ENCODE measurements around the gene ZNF101. TPM values are rescaled to one million over a fixed set of nuclear protein-coding genes. Genes with fewer than 3 reads are reported as not detected.

Gene ZNF101
- total and polyA plus RNA-seq, 2 of the 4 experiments (the other 2 are of a cell fraction): 2.8 to 7.3 TPM

DNA sequence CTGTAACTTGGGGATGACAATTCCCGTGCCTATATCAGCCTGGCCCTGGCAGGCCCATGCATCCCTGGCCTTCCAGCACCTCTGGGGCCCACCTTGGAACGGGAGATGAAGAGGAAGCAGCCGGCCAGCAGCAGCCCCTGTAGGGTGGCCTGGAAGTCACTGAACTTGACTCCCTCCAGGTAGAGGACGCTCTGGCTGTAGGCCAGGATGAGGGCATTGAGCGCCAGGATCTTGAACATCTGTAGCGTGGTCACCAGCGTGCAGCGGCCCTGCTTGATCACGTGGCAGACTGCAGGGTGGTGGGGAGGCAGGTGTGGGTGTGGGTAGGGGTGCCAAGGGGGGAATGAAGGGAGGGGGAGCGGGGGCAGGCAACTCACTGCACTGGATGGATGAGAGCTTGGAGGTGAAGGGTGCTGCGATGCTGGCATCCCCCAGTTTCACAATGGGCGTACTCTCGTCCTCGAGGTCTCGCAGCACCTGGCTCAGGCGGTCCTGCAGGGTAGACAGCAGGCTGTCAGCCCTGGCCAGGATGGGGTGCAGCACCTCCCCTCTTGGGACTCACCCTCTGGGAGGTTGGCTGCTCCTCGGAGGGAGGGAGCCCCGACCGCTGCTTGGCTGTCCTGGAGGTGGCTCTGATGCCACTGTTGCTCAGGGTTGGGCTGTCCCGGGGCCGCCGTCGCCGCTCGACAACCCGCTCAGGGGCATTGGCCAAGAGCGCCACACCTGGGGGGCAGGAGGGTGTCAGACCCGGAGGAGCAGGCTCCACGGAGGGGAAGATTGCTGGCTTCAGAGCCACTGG lies 21.4 kb upstream of the ZNF101 start:
- Histone ChIP-seq H3K4me1 (ENCODE audit: control insufficient read depth, insufficient read depth, low read length) (0 out of 2 replicates have a peak, but pooled peaks cover 2% of the 10 kb centered on the region), H3K9me3 (ENCODE audit: control insufficient read depth, insufficient read depth, low read length) (no peaks in the 10 kb centered on the region), H4K20me1 (ENCODE audit: insufficient read depth, low read length) (0 out of 2 replicates have a peak, but pooled peaks cover 3% of the 10 kb centered on the region), H2BK15ac (ENCODE audit: low read depth, low read length) (no peak overlapping the region), H3K27ac (ENCODE audit: insufficient read depth, low read length) (no peak overlapping the region), H3K4me2 (ENCODE audit: low read depth, low read length) (no peak overlapping the region), H2BK120ac (ENCODE audit: low read depth, low read length) (no peak overlapping the region), H3K14ac (replicated peaks; ENCODE audit: low read depth, low read length) (no peak overlapping the region), H4K91ac (ENCODE audit: insufficient read depth, low read depth, low read length) (no peak overlapping the region), H3K4me3 (ENCODE audit: insufficient read depth, low read depth, low read length) (no peak overlapping the region), H3K18ac (ENCODE audit: low read depth, low read length) (no peak overlapping the region), H2AK9ac (replicated peaks; ENCODE audit: low read depth, low read length, poor library complexity) (no peak overlapping the region), H3K9me1 (ENCODE audit: insufficient read depth, low read length) (peaks cover 3% of the 10 kb centered on the region; the same call in 1 of the 2 replicates), H3K4ac (ENCODE audit: low read depth, low read length) (no peak overlapping the region), H3K36me3 (ENCODE audit: control insufficient read depth, insufficient read depth, low read length) (peaks cover 57% of the 10 kb centered on the region), H3K23ac (ENCODE audit: low read depth, low read length) (no peak overlapping the region), H3K9ac (ENCODE audit: low read depth, low read length) (no peak overlapping the region), H2BK20ac (ENCODE audit: low read depth, low read length) (no peak overlapping the region), H2BK5ac (ENCODE audit: low read depth, low read length, poor library complexity, severe bottlenecking) (no peak overlapping the region), H3K27me3 (ENCODE audit: control insufficient read depth, insufficient read depth, low read length) (no peaks in the 10 kb centered on the region), H4K8ac (ENCODE audit: low read depth in 2 of 2, low read length in 2 of 2) (no peak overlapping the region), H2AK5ac (ENCODE audit: low read depth, low read length) (no peak overlapping the region), H2AFZ (replicated peaks; ENCODE audit: low read length, poor library complexity) (no peak overlapping the region), H3K56ac (ENCODE audit: extremely low read depth, insufficient read depth, low read length) (no peak overlapping the region), H3K79me1 (ENCODE audit: low read depth in 1 of 2, low read length in 2 of 2) (peaks cover 0 to 11% of the 10 kb centered on the region in 2 experiments; a peak in 3 of 4 replicates), H4K5ac (ENCODE audit: low read depth, low read length) (no peak overlapping the region)
- dilution Hi-C loops (cut with HindIII; ENCODE audit: low sequenced_read_pairs, unreplicated experiment) (no loop called here), intact Hi-C loops (cut with micrococcal nuclease) (no loop called here), in situ Hi-C loops (cut with MboI; ENCODE audit: low sequenced_read_pairs) (loop anchor here (25.0 kb wide), 1 partner anchor 260 kb away; no protein-coding TSS in a partner anchor)
- TF ChIP-seq RCOR1 (IDR thresholded peaks at IDR 0.05; ENCODE audit: insufficient replicate concordance, low read length) (no peak), SMC3 (IDR thresholded peaks at IDR 0.05; ENCODE audit: low read depth, low read length) (no peak), RFX5 (IDR thresholded peaks at IDR 0.05; ENCODE audit: low read depth, low read length) (no peak), MAFK (IDR thresholded peaks at IDR 0.05; ENCODE audit: low read depth, low read length) (no peak), CHD1 (IDR thresholded peaks at IDR 0.05; ENCODE audit: low read depth, low read length) (no peak), CEBPB (IDR thresholded peaks at IDR 0.05; ENCODE audit: low read depth, low read length) (no peak), RAD21 (IDR thresholded peaks at IDR 0.05; ENCODE audit: low read length) (no peak), POLR2A (IDR thresholded peaks at IDR 0.05; ENCODE audit: low read depth, low read length) (no peak), MXI1 (IDR thresholded peaks at IDR 0.05; ENCODE audit: borderline replicate concordance, low read depth, low read length) (no peak), FOS (IDR thresholded peaks at IDR 0.05; ENCODE audit: low read depth, low read length) (no peak)
- TF ChIP-seq, protein P1, sequence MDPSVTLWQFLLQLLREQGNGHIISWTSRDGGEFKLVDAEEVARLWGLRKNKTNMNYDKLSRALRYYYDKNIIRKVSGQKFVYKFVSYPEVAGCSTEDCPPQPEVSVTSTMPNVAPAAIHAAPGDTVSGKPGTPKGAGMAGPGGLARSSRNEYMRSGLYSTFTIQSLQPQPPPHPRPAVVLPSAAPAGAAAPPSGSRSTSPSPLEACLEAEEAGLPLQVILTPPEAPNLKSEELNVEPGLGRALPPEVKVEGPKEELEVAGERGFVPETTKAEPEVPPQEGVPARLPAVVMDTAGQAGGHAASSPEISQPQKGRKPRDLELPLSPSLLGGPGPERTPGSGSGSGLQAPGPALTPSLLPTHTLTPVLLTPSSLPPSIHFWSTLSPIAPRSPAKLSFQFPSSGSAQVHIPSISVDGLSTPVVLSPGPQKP (IDR thresholded peaks at IDR 0.05; ENCODE audit: borderline replicate concordance, low read depth, low read length): no peak
- TF ChIP-seq, protein P2, sequence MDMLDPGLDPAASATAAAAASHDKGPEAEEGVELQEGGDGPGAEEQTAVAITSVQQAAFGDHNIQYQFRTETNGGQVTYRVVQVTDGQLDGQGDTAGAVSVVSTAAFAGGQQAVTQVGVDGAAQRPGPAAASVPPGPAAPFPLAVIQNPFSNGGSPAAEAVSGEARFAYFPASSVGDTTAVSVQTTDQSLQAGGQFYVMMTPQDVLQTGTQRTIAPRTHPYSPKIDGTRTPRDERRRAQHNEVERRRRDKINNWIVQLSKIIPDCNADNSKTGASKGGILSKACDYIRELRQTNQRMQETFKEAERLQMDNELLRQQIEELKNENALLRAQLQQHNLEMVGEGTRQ (IDR thresholded peaks at IDR 0.05; ENCODE audit: low read depth, low read length): no peak
- TF ChIP-seq, protein P3, sequence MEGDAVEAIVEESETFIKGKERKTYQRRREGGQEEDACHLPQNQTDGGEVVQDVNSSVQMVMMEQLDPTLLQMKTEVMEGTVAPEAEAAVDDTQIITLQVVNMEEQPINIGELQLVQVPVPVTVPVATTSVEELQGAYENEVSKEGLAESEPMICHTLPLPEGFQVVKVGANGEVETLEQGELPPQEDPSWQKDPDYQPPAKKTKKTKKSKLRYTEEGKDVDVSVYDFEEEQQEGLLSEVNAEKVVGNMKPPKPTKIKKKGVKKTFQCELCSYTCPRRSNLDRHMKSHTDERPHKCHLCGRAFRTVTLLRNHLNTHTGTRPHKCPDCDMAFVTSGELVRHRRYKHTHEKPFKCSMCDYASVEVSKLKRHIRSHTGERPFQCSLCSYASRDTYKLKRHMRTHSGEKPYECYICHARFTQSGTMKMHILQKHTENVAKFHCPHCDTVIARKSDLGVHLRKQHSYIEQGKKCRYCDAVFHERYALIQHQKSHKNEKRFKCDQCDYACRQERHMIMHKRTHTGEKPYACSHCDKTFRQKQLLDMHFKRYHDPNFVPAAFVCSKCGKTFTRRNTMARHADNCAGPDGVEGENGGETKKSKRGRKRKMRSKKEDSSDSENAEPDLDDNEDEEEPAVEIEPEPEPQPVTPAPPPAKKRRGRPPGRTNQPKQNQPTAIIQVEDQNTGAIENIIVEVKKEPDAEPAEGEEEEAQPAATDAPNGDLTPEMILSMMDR (conservative IDR thresholded peaks at IDR 0.05; ENCODE audit: low read depth, low read length): no peak
- ChIA-PET POLR2A (ENCODE audit: unreplicated experiment) (no interaction called here), CTCF (no interaction called here)
- ATAC-seq (ENCODE audit: low read depth) (no peak), DNase-seq (no peak)
- 98% methylated on average over 9 of the region's 29 CpGs; no CpG with 5 or more reads in 1 of the 2 experiments for WGBS, 2 experiments (ENCODE audit: extremely low coverage in 2 of 2, insufficient read length in 1 of 2)
- no TSS peak for BruUV-seq (replicated peaks)
